ENCODE results near the gene MAPK10. TPM values are rescaled to one million over a fixed set of nuclear protein-coding genes. Genes with fewer than 3 reads are reported as not detected.

The MAPK10 gene
- total and polyA plus RNA-seq, 10 of the 15 experiments (the other 5 are each of a cell fraction or from before 2014, with no cell fraction given): 1.1 to 4.2 (median 2.4) TPM

DNA sequence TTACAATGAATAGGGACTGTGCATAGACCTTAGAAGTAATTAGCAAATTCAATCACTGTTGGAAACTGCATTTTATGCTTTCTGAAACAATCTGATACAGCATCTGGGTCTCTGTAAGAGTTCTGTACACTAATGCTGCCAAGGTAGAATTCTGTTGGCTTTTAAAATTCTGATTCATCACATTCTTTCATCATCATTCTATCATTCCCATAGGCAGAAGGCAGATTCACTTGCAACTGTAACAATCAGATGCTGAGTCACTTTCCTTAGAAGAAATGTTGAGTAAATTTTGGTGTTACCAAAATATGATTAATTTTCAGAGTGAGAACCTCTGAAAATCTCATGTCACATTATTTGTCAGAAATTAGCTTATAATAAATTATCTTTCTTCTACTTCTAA is 267.2 kb downstream of the MAPK10 start:
- Histone ChIP-seq H4K20me1 (ENCODE audit: control insufficient read depth, insufficient read depth) (no peaks in the 10 kb centered on the region), H3K27me3 (replicated peaks in 1 of 2; ENCODE audit: control insufficient read depth in 2 of 2, insufficient read depth in 2 of 2, low read length in 1 of 2) (no peaks in the 10 kb centered on the region), H3K9ac (ENCODE audit: control insufficient read depth, insufficient read depth, low read length) (no peak overlapping the region), H3K4me3 (no peak overlapping the region), H3K79me2 (ENCODE audit: control insufficient read depth, insufficient read depth, low read length) (no peaks in the 10 kb centered on the region), H3K9me3 (replicated peaks; ENCODE audit: control insufficient read depth, insufficient read depth, low read length) (no peaks in the 10 kb centered on the region), H2AFZ (ENCODE audit: control insufficient read depth, low read depth, low read length) (no peak overlapping the region), H3K27ac (ENCODE audit: control insufficient read depth, insufficient read depth) (no peak overlapping the region), H3K4me1 (ENCODE audit: control insufficient read depth, insufficient read depth, low read length) (no peaks in the 10 kb centered on the region), H3K36me3 (ENCODE audit: control insufficient read depth in 2 of 2, insufficient read depth in 2 of 2, low read length in 1 of 2) (no peaks in the 10 kb centered on the region), H3K4me2 (ENCODE audit: control insufficient read depth, insufficient read depth) (no peak overlapping the region)
- no TSS peak for BruUV-seq (replicated peaks)
- POLR2A ChIA-PET: no interaction called here
- in situ Hi-C loops (cut with MboI): no loop called here
- TF ChIP-seq TARDBP (IDR thresholded peaks at IDR 0.05; ENCODE audit: borderline replicate concordance) (no peak), HDGF (IDR thresholded peaks at IDR 0.05) (no peak), SMAD5 (IDR thresholded peaks at IDR 0.05; ENCODE audit: low read depth) (no peak), ZNF622 (IDR thresholded peaks at IDR 0.05) (no peak), STAT1 (conservative IDR thresholded peaks at IDR 0.05) (no peak), CBX3 (IDR thresholded peaks at IDR 0.05; ENCODE audit: borderline replicate concordance, low read depth) (no peak)
- TF ChIP-seq, protein P1, sequence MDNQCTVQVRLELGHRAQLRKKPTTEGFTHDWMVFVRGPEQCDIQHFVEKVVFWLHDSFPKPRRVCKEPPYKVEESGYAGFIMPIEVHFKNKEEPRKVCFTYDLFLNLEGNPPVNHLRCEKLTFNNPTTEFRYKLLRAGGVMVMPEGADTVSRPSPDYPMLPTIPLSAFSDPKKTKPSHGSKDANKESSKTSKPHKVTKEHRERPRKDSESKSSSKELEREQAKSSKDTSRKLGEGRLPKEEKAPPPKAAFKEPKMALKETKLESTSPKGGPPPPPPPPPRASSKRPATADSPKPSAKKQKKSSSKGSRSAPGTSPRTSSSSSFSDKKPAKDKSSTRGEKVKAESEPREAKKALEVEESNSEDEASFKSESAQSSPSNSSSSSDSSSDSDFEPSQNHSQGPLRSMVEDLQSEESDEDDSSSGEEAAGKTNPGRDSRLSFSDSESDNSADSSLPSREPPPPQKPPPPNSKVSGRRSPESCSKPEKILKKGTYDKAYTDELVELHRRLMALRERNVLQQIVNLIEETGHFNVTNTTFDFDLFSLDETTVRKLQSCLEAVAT (IDR thresholded peaks at IDR 0.05): no peak
- intact Hi-C loops (cut with micrococcal nuclease; ENCODE audit: unreplicated experiment): no loop called here
- SMC1A ChIA-PET (ENCODE audit: uncharacterized antibody, unreplicated experiment): no interaction called here
- ATAC-seq (no peak), DNase-seq (ENCODE audit: low read depth, low spot score) (no peak), FAIRE-seq (no peak)
- RAD21 ChIA-PET (ENCODE audit: unreplicated experiment): no interaction called here
- CTCF ChIA-PET: interaction anchor here (0.6 kb wide), 1 partner anchor 300 kb away, joined by 3 read pairs; no protein-coding TSS in a partner anchor

DNA sequence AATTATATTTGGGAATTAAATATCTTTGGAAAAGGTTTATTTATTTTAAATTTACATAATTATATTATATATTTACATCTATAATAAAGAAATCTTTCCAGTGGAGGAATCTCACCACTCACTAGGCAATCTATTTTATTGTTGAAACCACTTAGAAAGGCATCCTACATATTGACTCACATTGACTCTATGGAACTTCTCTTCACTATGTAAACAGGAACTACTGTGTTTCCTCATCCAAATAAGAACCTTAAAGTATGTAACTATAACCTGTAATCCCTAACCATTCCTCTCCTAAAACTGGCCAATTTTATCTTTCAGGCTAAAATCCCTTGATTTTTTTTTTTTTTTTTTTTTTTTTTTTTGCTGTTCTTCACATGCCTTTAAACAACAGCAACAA is 268.7 kb downstream of the MAPK10 start:
- RAD21 ChIA-PET (ENCODE audit: unreplicated experiment): interaction anchor here (0.6 kb wide), 1 partner anchor 1283 kb away, joined by 3 read pairs; no protein-coding TSS in a partner anchor
- no peak for ATAC-seq
- Histone ChIP-seq H3K9me3 (replicated peaks; ENCODE audit: control insufficient read depth, insufficient read depth, low read length) (no peaks in the 10 kb centered on the region), H3K4me2 (ENCODE audit: control insufficient read depth, insufficient read depth) (no peak overlapping the region), H3K9ac (ENCODE audit: control insufficient read depth, insufficient read depth, low read length) (no peak overlapping the region), H3K36me3 (ENCODE audit: control insufficient read depth in 2 of 2, insufficient read depth in 2 of 2, low read length in 1 of 2) (no peaks in the 10 kb centered on the region), H3K4me3 (no peak overlapping the region), H3K79me2 (ENCODE audit: control insufficient read depth, insufficient read depth, low read length) (no peaks in the 10 kb centered on the region), H2AFZ (ENCODE audit: control insufficient read depth, low read depth, low read length) (no peak overlapping the region), H4K20me1 (ENCODE audit: control insufficient read depth, insufficient read depth) (no peaks in the 10 kb centered on the region), H3K4me1 (ENCODE audit: control insufficient read depth, insufficient read depth, low read length) (no peaks in the 10 kb centered on the region), H3K27me3 (replicated peaks in 1 of 2; ENCODE audit: control insufficient read depth in 2 of 2, insufficient read depth in 2 of 2, low read length in 1 of 2) (no peaks in the 10 kb centered on the region), H3K27ac (ENCODE audit: control insufficient read depth, insufficient read depth) (no peak overlapping the region)
- no peak for FAIRE-seq
- intact Hi-C loops (cut with micrococcal nuclease; ENCODE audit: unreplicated experiment) (no loop called here), in situ Hi-C loops (cut with MboI) (no loop called here)
- SMC1A ChIA-PET (ENCODE audit: uncharacterized antibody, unreplicated experiment): no interaction called here
- no TSS peak for BruUV-seq (replicated peaks)
- POLR2A ChIA-PET: no interaction called here
- CTCF ChIA-PET: no interaction called here
- no peak for DNase-seq (ENCODE audit: low read depth, low spot score)
- TF ChIP-seq HDAC6 (IDR thresholded peaks at IDR 0.05; ENCODE audit: unreplicated experiment): no peak
- TF ChIP-seq ZNF622 (IDR thresholded peaks at IDR 0.05): no peak
- TF ChIP-seq PML (IDR thresholded peaks at IDR 0.05; ENCODE audit: low read length): no peak
- TF ChIP-seq, protein P2, sequence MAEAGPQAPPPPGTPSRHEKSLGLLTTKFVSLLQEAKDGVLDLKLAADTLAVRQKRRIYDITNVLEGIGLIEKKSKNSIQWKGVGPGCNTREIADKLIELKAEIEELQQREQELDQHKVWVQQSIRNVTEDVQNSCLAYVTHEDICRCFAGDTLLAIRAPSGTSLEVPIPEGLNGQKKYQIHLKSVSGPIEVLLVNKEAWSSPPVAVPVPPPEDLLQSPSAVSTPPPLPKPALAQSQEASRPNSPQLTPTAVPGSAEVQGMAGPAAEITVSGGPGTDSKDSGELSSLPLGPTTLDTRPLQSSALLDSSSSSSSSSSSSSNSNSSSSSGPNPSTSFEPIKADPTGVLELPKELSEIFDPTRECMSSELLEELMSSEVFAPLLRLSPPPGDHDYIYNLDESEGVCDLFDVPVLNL (IDR thresholded peaks at IDR 0.05; ENCODE audit: low read depth, low read length): no peak
- TF ChIP-seq, protein P3, sequence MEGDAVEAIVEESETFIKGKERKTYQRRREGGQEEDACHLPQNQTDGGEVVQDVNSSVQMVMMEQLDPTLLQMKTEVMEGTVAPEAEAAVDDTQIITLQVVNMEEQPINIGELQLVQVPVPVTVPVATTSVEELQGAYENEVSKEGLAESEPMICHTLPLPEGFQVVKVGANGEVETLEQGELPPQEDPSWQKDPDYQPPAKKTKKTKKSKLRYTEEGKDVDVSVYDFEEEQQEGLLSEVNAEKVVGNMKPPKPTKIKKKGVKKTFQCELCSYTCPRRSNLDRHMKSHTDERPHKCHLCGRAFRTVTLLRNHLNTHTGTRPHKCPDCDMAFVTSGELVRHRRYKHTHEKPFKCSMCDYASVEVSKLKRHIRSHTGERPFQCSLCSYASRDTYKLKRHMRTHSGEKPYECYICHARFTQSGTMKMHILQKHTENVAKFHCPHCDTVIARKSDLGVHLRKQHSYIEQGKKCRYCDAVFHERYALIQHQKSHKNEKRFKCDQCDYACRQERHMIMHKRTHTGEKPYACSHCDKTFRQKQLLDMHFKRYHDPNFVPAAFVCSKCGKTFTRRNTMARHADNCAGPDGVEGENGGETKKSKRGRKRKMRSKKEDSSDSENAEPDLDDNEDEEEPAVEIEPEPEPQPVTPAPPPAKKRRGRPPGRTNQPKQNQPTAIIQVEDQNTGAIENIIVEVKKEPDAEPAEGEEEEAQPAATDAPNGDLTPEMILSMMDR (IDR thresholded peaks at IDR 0.05 in 2 of 3, conservative IDR thresholded peaks at IDR 0.05 in 1 of 3; ENCODE audit: control insufficient read depth in 2 of 3, extremely low read depth in 1 of 3, insufficient read depth in 1 of 3, low read depth in 3 of 3, low read length in 3 of 3): no peak
- TF ChIP-seq, protein P4, sequence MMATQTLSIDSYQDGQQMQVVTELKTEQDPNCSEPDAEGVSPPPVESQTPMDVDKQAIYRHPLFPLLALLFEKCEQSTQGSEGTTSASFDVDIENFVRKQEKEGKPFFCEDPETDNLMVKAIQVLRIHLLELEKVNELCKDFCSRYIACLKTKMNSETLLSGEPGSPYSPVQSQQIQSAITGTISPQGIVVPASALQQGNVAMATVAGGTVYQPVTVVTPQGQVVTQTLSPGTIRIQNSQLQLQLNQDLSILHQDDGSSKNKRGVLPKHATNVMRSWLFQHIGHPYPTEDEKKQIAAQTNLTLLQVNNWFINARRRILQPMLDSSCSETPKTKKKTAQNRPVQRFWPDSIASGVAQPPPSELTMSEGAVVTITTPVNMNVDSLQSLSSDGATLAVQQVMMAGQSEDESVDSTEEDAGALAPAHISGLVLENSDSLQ (IDR thresholded peaks at IDR 0.05): no peak
- TF ChIP-seq IKZF1 (conservative IDR thresholded peaks at IDR 0.05): no peak
- no peak for TF ChIP-seq POU2F2 (IDR thresholded peaks at IDR 0.05; ENCODE audit: borderline replicate concordance, low read depth, low read length)
- TF ChIP-seq SREBF2 (IDR thresholded peaks at IDR 0.05; ENCODE audit: low read length): no peak

All from GM12878 (cell line).